Measurements from ENCODE around the gene ZEB2. TPM values are rescaled to one million over a fixed set of nuclear protein-coding genes. Genes with fewer than 3 reads are reported as not detected.

The ZEB2 gene
- total and polyA plus RNA-seq, 2 donors (not counting 3 experiments of a cell fraction or from before 2014, with no cell fraction given) = 17.9 to 49.6 TPM

GRCh38 chr2:144496092-144496976 is 23.6 kb downstream of the ZEB2 start:
- BruUV-seq (replicated peaks) = no TSS peak
- Histone ChIP-seq H3K79me2 (ENCODE audit: control insufficient read depth, insufficient read depth, low read length) (peaks cover 42% of the 10 kb centered on the region), H3K27ac (ENCODE audit: insufficient read depth, low read depth, low read length) (no peak overlapping the region), H3K9me1 (replicated peaks; ENCODE audit: control insufficient read depth, extremely low read depth, insufficient read depth, low read length) (no peaks in the 10 kb centered on the region), H3K4me3 (replicated peaks in 1 of 3; ENCODE audit: insufficient read depth in 1 of 3, low read depth in 1 of 3, low read length in 3 of 3) (no peak overlapping the region), H3K9ac (replicated peaks; ENCODE audit: extremely low read depth, insufficient read depth, low read length) (no peak overlapping the region), H2AFZ (ENCODE audit: low read depth, low read length) (no peak overlapping the region), H3K36me3 (ENCODE audit: control insufficient read depth in 2 of 2, extremely low read depth in 1 of 2, insufficient read depth in 2 of 2, low read length in 2 of 2) (peaks cover 0 to 5% of the 10 kb centered on the region in 2 experiments), H3K4me1 (ENCODE audit: control insufficient read depth, extremely low read depth, insufficient read depth, low read length) (no peaks in the 10 kb centered on the region), H4K20me1 (replicated peaks; ENCODE audit: control insufficient read depth, extremely low read depth, insufficient read depth, low read length) (no peaks in the 10 kb centered on the region), H3K9me3 (replicated peaks; ENCODE audit: control insufficient read depth, insufficient read depth, low read length) (no peaks in the 10 kb centered on the region), H3K27me3 (ENCODE audit: control insufficient read depth in 2 of 2, insufficient read depth in 2 of 2, low read length in 2 of 2) (no peaks in the 10 kb centered on the region), H3K4me2 (ENCODE audit: insufficient read depth, low read length) (peak overlapping the region; percentile 14)
- POLR2A ChIA-PET = no interaction called here
- TF ChIP-seq MAX (IDR thresholded peaks at IDR 0.05; ENCODE audit: insufficient read depth, insufficient read length) = no peak
- TF ChIP-seq MYC (IDR thresholded peaks at IDR 0.05; ENCODE audit: low read depth, low read length) = no peak
- TF ChIP-seq, protein P1, sequence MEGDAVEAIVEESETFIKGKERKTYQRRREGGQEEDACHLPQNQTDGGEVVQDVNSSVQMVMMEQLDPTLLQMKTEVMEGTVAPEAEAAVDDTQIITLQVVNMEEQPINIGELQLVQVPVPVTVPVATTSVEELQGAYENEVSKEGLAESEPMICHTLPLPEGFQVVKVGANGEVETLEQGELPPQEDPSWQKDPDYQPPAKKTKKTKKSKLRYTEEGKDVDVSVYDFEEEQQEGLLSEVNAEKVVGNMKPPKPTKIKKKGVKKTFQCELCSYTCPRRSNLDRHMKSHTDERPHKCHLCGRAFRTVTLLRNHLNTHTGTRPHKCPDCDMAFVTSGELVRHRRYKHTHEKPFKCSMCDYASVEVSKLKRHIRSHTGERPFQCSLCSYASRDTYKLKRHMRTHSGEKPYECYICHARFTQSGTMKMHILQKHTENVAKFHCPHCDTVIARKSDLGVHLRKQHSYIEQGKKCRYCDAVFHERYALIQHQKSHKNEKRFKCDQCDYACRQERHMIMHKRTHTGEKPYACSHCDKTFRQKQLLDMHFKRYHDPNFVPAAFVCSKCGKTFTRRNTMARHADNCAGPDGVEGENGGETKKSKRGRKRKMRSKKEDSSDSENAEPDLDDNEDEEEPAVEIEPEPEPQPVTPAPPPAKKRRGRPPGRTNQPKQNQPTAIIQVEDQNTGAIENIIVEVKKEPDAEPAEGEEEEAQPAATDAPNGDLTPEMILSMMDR (IDR thresholded peaks at IDR 0.05; ENCODE audit: extremely low read depth in 1 of 2, insufficient read depth in 1 of 2, low read depth in 1 of 2, low read length in 2 of 2) = no peak
- no peak for TF ChIP-seq POLR2A (IDR thresholded peaks at IDR 0.05; ENCODE audit: low read depth, low read length)
- TF ChIP-seq GATA2 (IDR thresholded peaks at IDR 0.05; ENCODE audit: insufficient read depth, insufficient read length, low read depth, low read length) = no peak
- TF ChIP-seq JUN (IDR thresholded peaks at IDR 0.05; ENCODE audit: borderline replicate concordance, insufficient read depth, insufficient read length, low read depth) = no peak
- no peak for TF ChIP-seq FOS (IDR thresholded peaks at IDR 0.05; ENCODE audit: borderline replicate concordance, insufficient read depth, low read length)
- TF ChIP-seq EZH2 (IDR thresholded peaks at IDR 0.05; ENCODE audit: borderline replicate concordance, low read depth, low read length, severe bottlenecking) = no peak
- TF ChIP-seq POLR2AphosphoS5 (IDR thresholded peaks at IDR 0.05; ENCODE audit: insufficient read depth, low read depth, low read length) = no peak
- peak; percentile 8 for DNase-seq (ENCODE audit: low read depth, low spot score)
- dilution Hi-C loops (cut with MboI; ENCODE audit: extremely low pct_ligation_motif_present, low sequenced_read_pairs) = no loop called here
- no peak for FAIRE-seq
- intact Hi-C loops (cut with micrococcal nuclease) = no loop called here
- CTCF ChIA-PET = no interaction called here

Data from endothelial cell of umbilical vein (primary cell).